Activated CD4-positive, alpha-beta T cell treated with anti-CD3 and anti-CD28 coated beads, Interleukin-2, amount 10 ng/mL, durations not matched to agents 24 days and 14 days (primary cell): Measurements from ENCODE around the gene C1orf21. TPM values are rescaled to one million over a fixed set of nuclear protein-coding genes. Genes with fewer than 3 reads are reported as not detected.

Experiments
- DNase-seq: peaks from one replicate; pipeline ENCODE4 v3.0.0; 2022
- H3K27ac Mint-ChIP-seq: one replicate; pipeline ENCODE4 v1.8.0; 2022; ENCODE audit warnings: mild to moderate bottlenecking, mixed read lengths
- H3K27me3 Mint-ChIP-seq: one replicate; pipeline ENCODE4 v1.8.0; 2022; ENCODE audit warnings: mixed read lengths
- H3K36me3 Mint-ChIP-seq: one replicate; pipeline ENCODE4 v1.8.0; 2022; ENCODE audit warnings: low read depth, mild to moderate bottlenecking, mixed read lengths
- H3K4me1 Mint-ChIP-seq: one replicate; pipeline ENCODE4 v1.8.0; 2021; ENCODE audit warnings: mixed read lengths
- H3K4me3 Mint-ChIP-seq: one replicate; pipeline ENCODE4 v1.8.0; 2022; ENCODE audit warnings: mild to moderate bottlenecking, moderate library complexity, mixed read lengths
- H3K9me3 Mint-ChIP-seq: one replicate; pipeline ENCODE4 v1.8.0; 2021; ENCODE audit warnings: mixed read lengths
- intact Hi-C: fragments of 100-400 bp; cut with micrococcal nuclease; formaldehyde crosslinking; loops from one replicate; pipeline ENCODE4 v1.15.1; 2023
- total RNA-seq: library from RNA; stranded (reverse); gene quantifications from 2 replicates; pipeline ENCODE4 v1.2.3, GENCODE V29; 2022

C1orf21 gene
- total RNA-seq, 1 donor from 2014 or later = 2.5 TPM

GRCh38 chr1:184623404-184623803 is 236.6 kb downstream of the C1orf21 start:
- Mint-ChIP-seq H3K4me1 (no peaks in the 10 kb centered on the region), H3K36me3 (no peaks in the 10 kb centered on the region), H3K27ac (no peak overlapping the region), H3K27me3 (peaks cover 2% of the 10 kb centered on the region), H3K9me3 (no peaks in the 10 kb centered on the region), H3K4me3 (no peak overlapping the region)
- DNase-seq = no peak
- intact Hi-C loops = no loop called here

DNA sequence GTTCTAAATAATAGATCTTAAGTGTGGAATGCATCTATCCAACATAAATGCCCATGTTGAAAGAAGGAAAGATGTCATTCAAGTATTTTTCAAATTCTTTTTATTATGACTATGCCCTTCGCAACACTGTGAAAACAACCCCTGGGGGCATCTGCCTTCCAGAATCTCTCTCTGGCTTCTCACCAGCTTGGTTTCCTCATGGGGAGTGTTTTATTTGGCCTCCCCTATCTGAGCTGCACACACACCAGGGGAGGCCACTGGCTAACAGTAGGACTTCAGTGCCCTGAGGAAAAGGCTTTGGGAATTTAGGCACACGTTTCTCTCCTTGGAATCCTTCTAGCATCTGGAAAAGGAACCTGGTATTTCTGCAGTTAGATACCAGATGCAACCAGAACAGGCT is 237.2 kb downstream of the C1orf21 start:
- peaks cover 2% of the 10 kb centered on the region for H3K27me3 Mint-ChIP-seq
- no peaks in the 10 kb centered on the region for H3K4me1 Mint-ChIP-seq
- H3K36me3 Mint-ChIP-seq = no peaks in the 10 kb centered on the region

GRCh38 chr1:184624626-184625025 is 237.8 kb downstream of the C1orf21 start:
- no peaks in the 10 kb centered on the region for H3K4me1 Mint-ChIP-seq
- intact Hi-C loops = no loop called here
- H3K27me3 Mint-ChIP-seq = peaks cover 2% of the 10 kb centered on the region
- no peak overlapping the region for H3K27ac Mint-ChIP-seq
- no peaks in the 10 kb centered on the region for H3K36me3 Mint-ChIP-seq
- H3K4me3 Mint-ChIP-seq = no peak overlapping the region
- H3K9me3 Mint-ChIP-seq = no peaks in the 10 kb centered on the region
- DNase-seq = no peak

More for the DNA sequence above, 237.2 kb downstream of the C1orf21 start:
- H3K4me3 Mint-ChIP-seq = no peak overlapping the region
- H3K27ac Mint-ChIP-seq = no peak overlapping the region
- intact Hi-C loops = no loop called here
- DNase-seq = no peak
- H3K9me3 Mint-ChIP-seq = no peaks in the 10 kb centered on the region

DNA sequence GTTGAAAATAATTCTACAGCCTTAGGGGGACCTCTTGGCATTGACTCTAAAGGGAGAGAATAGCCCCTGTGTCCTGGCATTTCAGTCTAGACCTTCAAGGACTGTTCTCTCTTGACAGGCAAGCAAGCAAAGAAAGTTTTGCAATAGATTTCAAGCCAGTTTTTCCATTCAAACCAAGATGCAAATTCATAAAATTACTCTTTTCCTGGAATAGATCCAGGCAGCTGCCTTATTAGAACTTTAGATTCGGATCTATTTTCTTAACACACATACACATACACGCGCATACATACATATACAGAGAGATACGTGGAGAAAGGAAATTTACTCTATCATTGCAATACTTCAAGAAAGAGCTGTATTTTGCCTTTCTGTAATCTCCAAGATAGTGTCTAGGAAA is 238.4 kb downstream of the C1orf21 start:
- no peaks in the 10 kb centered on the region for H3K36me3 Mint-ChIP-seq
- no peaks in the 10 kb centered on the region for H3K9me3 Mint-ChIP-seq
- DNase-seq = no peak
- H3K27ac Mint-ChIP-seq = no peak overlapping the region
- intact Hi-C loops = no loop called here
- H3K4me1 Mint-ChIP-seq = no peaks in the 10 kb centered on the region
- no peak overlapping the region for H3K4me3 Mint-ChIP-seq
- peaks cover 2% of the 10 kb centered on the region for H3K27me3 Mint-ChIP-seq

- no peaks in the 10 kb centered on the region for H3K4me1 Mint-ChIP-seq
- intact Hi-C loops = no loop called here
- H3K27me3 Mint-ChIP-seq = peaks cover 2% of the 10 kb centered on the region
- H3K27ac Mint-ChIP-seq = no peak overlapping the region
- H3K9me3 Mint-ChIP-seq = no peaks in the 10 kb centered on the region
- no peak for DNase-seq
- no peak overlapping the region for H3K4me3 Mint-ChIP-seq
- H3K36me3 Mint-ChIP-seq = no peaks in the 10 kb centered on the region
These were observed 239.5 kb downstream of the C1orf21 start for GRCh38 chr1:184626076-184627006.

- H3K27me3 Mint-ChIP-seq = peaks cover 2% of the 10 kb centered on the region
- H3K36me3 Mint-ChIP-seq = no peaks in the 10 kb centered on the region
- no peaks in the 10 kb centered on the region for H3K4me1 Mint-ChIP-seq
- intact Hi-C loops = no loop called here
- no peak for DNase-seq
- no peak overlapping the region for H3K4me3 Mint-ChIP-seq
- no peaks in the 10 kb centered on the region for H3K9me3 Mint-ChIP-seq
- H3K27ac Mint-ChIP-seq = no peak overlapping the region
These were observed 240.1 kb downstream of the C1orf21 start for GRCh38 chr1:184627007-184627341.

- no peak for DNase-seq
- Mint-ChIP-seq H3K4me1 (no peaks in the 10 kb centered on the region), H3K36me3 (no peaks in the 10 kb centered on the region), H3K27ac (no peak overlapping the region), H3K4me3 (no peak overlapping the region), H3K27me3 (peaks cover 2% of the 10 kb centered on the region), H3K9me3 (no peaks in the 10 kb centered on the region)
- intact Hi-C loops = no loop called here
These were observed 242.4 kb downstream of the C1orf21 start for GRCh38 chr1:184629266-184629665.

DNA sequence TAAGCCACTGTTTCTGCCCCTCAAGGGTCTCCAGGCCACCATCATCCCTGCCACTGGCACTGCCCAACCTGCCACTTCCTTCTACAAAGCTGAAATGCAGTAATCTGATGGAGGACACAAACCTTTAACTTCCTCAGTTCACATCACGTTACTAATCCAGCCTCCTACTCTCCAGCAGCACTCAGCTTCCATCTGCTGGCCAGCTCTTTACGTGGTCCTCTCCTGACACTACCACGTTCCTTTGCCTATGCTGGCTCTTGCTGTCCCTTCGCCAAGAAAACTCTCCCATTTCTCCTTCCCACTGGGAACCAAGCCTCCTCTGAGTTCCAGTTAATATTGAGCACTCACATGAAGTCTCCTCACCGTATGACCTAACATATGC is 243.8 kb downstream of the C1orf21 start:
- Mint-ChIP-seq H3K36me3 (no peaks in the 10 kb centered on the region), H3K4me3 (no peak overlapping the region), H3K27me3 (no peaks in the 10 kb centered on the region), H3K4me1 (no peaks in the 10 kb centered on the region), H3K9me3 (no peaks in the 10 kb centered on the region), H3K27ac (no peak overlapping the region)
- intact Hi-C loops = no loop called here
- no peak for DNase-seq

GRCh38 chr1:184632415-184633175 is 245.8 kb downstream of the C1orf21 start:
- Mint-ChIP-seq H3K27ac (no peak overlapping the region), H3K4me3 (no peak overlapping the region), H3K36me3 (no peaks in the 10 kb centered on the region), H3K4me1 (no peaks in the 10 kb centered on the region), H3K9me3 (no peaks in the 10 kb centered on the region), H3K27me3 (peaks cover 4% of the 10 kb centered on the region)
- intact Hi-C loops = no loop called here
- no peak for DNase-seq

DNA sequence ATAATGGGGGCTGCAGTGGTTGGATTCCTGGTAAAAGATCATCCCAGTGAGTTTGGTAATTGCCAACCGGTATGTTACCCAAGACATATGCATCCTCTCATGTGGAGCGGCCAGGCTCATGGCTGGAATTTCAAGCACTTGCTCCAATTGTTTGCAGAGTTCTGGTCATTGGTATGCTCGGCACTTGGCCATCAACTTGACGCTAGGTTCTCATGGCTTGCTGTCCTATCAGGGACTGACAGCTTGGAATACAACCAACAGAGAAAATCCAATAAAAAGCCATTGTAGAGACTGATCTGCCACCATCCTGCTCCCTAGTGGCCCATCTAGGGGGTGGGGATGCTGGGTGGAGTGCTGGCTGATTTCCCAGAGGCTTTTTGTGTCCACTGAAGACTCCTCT is 247.0 kb downstream of the C1orf21 start:
- DNase-seq = no peak
- peaks cover 4% of the 10 kb centered on the region for H3K27me3 Mint-ChIP-seq
- no peaks in the 10 kb centered on the region for H3K9me3 Mint-ChIP-seq
- H3K4me1 Mint-ChIP-seq = no peaks in the 10 kb centered on the region
- no peak overlapping the region for H3K27ac Mint-ChIP-seq
- H3K4me3 Mint-ChIP-seq = no peak overlapping the region
- H3K36me3 Mint-ChIP-seq = no peaks in the 10 kb centered on the region
- intact Hi-C loops = no loop called here

DNA sequence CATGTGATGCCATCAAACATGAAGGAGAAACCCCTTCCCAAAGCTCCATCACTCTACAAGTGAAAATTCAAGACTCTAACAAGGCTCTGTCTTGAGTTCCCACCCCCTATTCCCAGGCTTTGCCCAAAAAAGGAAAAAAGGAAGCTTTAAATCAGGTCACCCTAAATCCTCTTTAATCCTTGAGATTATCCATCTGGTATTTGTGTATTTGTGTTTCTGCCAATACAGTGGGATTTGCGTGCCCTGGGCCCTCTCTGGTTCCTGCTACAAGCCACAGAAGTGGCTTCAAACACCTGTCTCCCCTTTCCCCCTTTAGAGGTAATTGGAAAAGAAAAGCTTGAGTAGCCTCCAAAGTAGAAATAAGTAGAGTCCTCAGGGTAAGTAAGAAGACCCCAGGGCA is 247.5 kb downstream of the C1orf21 start:
- no peak overlapping the region for H3K27ac Mint-ChIP-seq
- H3K27me3 Mint-ChIP-seq = peaks cover 4% of the 10 kb centered on the region
- H3K9me3 Mint-ChIP-seq = no peaks in the 10 kb centered on the region
- DNase-seq = no peak
- intact Hi-C loops = no loop called here
- H3K36me3 Mint-ChIP-seq = no peaks in the 10 kb centered on the region
- H3K4me3 Mint-ChIP-seq = no peak overlapping the region
- no peaks in the 10 kb centered on the region for H3K4me1 Mint-ChIP-seq

GRCh38 chr1:184635347-184635979 is 248.6 kb downstream of the C1orf21 start:
- Mint-ChIP-seq H3K36me3 (no peaks in the 10 kb centered on the region), H3K9me3 (no peaks in the 10 kb centered on the region), H3K4me3 (no peak overlapping the region), H3K4me1 (no peaks in the 10 kb centered on the region), H3K27ac (no peak overlapping the region), H3K27me3 (peaks cover 4% of the 10 kb centered on the region)
- intact Hi-C loops = no loop called here
- DNase-seq = no peak

- Mint-ChIP-seq H3K27me3 (peaks cover 4% of the 10 kb centered on the region), H3K4me1 (no peaks in the 10 kb centered on the region), H3K9me3 (no peaks in the 10 kb centered on the region), H3K4me3 (no peak overlapping the region), H3K27ac (no peak overlapping the region), H3K36me3 (no peaks in the 10 kb centered on the region)
- DNase-seq = no peak
- intact Hi-C loops = no loop called here
These were observed 249.2 kb downstream of the C1orf21 start for GRCh38 chr1:184635980-184636431.

DNA sequence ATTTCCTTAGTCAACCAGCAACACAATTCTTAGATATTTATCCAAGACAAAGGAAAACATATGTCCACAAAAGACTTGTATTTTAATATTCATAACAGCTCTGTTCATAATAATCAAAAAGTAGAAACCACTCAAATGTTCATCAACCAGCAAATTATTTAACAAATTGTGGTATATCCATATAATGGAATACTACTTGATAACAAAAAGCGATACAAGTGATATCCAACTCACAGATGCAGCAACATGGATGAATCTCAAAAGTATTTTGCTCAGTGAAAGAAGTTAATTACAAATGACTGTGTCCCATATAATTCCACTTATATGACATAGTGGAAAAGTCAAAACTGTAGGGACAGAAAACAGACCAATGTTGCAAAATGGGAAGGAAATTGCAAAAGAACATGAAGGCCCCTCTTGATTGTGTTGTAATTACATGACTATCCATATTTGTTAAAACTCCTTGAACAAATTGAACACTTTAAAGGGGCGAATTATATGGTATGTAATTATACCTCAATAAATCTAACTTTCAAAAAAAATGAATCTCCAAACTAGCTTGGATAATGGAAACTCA is 250.9 kb downstream of the C1orf21 start:
- H3K9me3 Mint-ChIP-seq = no peaks in the 10 kb centered on the region
- H3K36me3 Mint-ChIP-seq = no peaks in the 10 kb centered on the region
- DNase-seq = no peak
- H3K27me3 Mint-ChIP-seq = peaks cover 4% of the 10 kb centered on the region
- no peaks in the 10 kb centered on the region for H3K4me1 Mint-ChIP-seq
- no peak overlapping the region for H3K27ac Mint-ChIP-seq
- intact Hi-C loops = no loop called here
- no peak overlapping the region for H3K4me3 Mint-ChIP-seq
